Endothelial cell of umbilical vein (primary cell): ENCODE results near the gene SH3GL1. TPM values are rescaled to one million over a fixed set of nuclear protein-coding genes. Genes with fewer than 3 reads are reported as not detected.

Source experiments
- BruUV-seq: library from RNA; stranded (reverse); fragments of 400-500 nt; replicated peaks from 2 replicates; lab custom pipeline; 2021; lab: Mats Ljungman, UMichigan
- CTCF ChIA-PET: fragments of 300-600, 350-600 bp; sonication (Branson Sonifier 250); formaldehyde crosslinking; loops from one replicate; lab custom pipeline; 2021; ENCODE audit warnings: antibody characterized with exemption, inconsistent platforms; lab: Charles Lee
- POLR2A ChIA-PET: fragments of 300-600, 350-600 bp; sonication (Branson Sonifier 250); formaldehyde crosslinking; loops from one replicate; lab custom pipeline; 2021; ENCODE audit warnings: antibody characterized with exemption, inconsistent platforms; lab: Charles Lee
- DNase-seq: peaks from one replicate; pipeline ENCODE4 v3.0.0-alpha.2; 2011; ENCODE audit warnings: low read depth, low spot score
- FAIRE-seq: peaks from 2 replicates; lab custom pipeline; 2011; peaks lifted over from hg19 to GRCh38; lab: Jason Lieb, UNC
- H2AFZ ChIP-seq: 2 replicates; pipeline ENCODE4 v1.6.0; 2012; ENCODE audit warnings: low read depth, low read length, control low read depth, inconsistent platforms
- H3K27ac ChIP-seq: 2 replicates; pipeline ENCODE4 v1.5.1; 2011; ENCODE audit warnings: low read depth, mild to moderate bottlenecking, control low read depth, low read length, moderate library complexity; ENCODE audit not compliant: insufficient read depth
- H3K27me3 ChIP-seq, 2 experiments: 2 replicates each; pipeline versions ENCODE4 v1.6.0 to v1.6.1; 2011; ENCODE audit warnings: low read length in 2 of 2, mixed read lengths in 1 of 2; ENCODE audit not compliant: control insufficient read depth in 2 of 2, insufficient read depth in 2 of 2
- H3K36me3 ChIP-seq, 2 experiments: 2 replicates in 1 of 2; 3 replicates in 1 of 2; pipeline ENCODE4 v1.5.1; 2011; ENCODE audit warnings: low read length in 2 of 2, mild to moderate bottlenecking in 1 of 2, moderate library complexity in 1 of 2; ENCODE audit not compliant: control insufficient read depth in 2 of 2, insufficient read depth in 2 of 2; ENCODE audit errors: extremely low read depth in 1 of 2
- H3K4me1 ChIP-seq: 3 replicates; pipeline ENCODE4 v1.5.1; 2011; ENCODE audit warnings: mild to moderate bottlenecking, low read length; ENCODE audit not compliant: control insufficient read depth, insufficient read depth; ENCODE audit errors: extremely low read depth
- H3K4me2 ChIP-seq: 2 replicates; pipeline ENCODE4 v1.6.1; 2011; ENCODE audit warnings: low read length, control low read depth, mixed read lengths; ENCODE audit not compliant: insufficient read depth
- H3K4me3 ChIP-seq, 3 experiments: fragments of 200-600 bp in 1 of 3; sonication (generic), shearing (Covaris generic) in 1 of 3; replicated peaks in 1 of 3; 2 replicates each; pipeline ENCODE4 v1.5.1; 2011 to 2016; ENCODE audit warnings: control low read depth in 3 of 3, low read length in 3 of 3, mild to moderate bottlenecking in 2 of 3, inconsistent platforms in 1 of 3, low read depth in 1 of 3, moderate library complexity in 1 of 3; ENCODE audit not compliant: insufficient read depth in 1 of 3
- H3K79me2 ChIP-seq: 2 replicates; pipeline ENCODE4 v1.6.0; 2012; ENCODE audit warnings: low read length, inconsistent platforms; ENCODE audit not compliant: control insufficient read depth, insufficient read depth
- H3K9ac ChIP-seq: replicated peaks from 2 replicates; pipeline ENCODE3; 2011; ENCODE audit warnings: low read length, control low read depth; ENCODE audit not compliant: insufficient read depth; ENCODE audit errors: extremely low read depth
- H3K9me1 ChIP-seq: replicated peaks from 3 replicates; pipeline ENCODE4 v1.6.0; 2011; ENCODE audit warnings: mild to moderate bottlenecking, low read length; ENCODE audit not compliant: control insufficient read depth, insufficient read depth; ENCODE audit errors: extremely low read depth
- H3K9me3 ChIP-seq: replicated peaks from 2 replicates; pipeline ENCODE4 v1.5.1; 2012; ENCODE audit warnings: low read length, inconsistent platforms; ENCODE audit not compliant: control insufficient read depth, insufficient read depth
- H4K20me1 ChIP-seq: replicated peaks from 2 replicates; pipeline ENCODE3; 2011; ENCODE audit warnings: mild to moderate bottlenecking, low read length; ENCODE audit not compliant: control insufficient read depth, insufficient read depth; ENCODE audit errors: extremely low read depth
- EZH2 ChIP-seq: IDR thresholded peaks from 2 replicates; pipeline ENCODE4 v1.6.1; 2012; ENCODE audit warnings: borderline replicate concordance, low read depth, mild to moderate bottlenecking, moderate library complexity, low read length, inconsistent platforms; ENCODE audit not compliant: severe bottlenecking
- FOS ChIP-seq: IDR thresholded peaks from 2 replicates; pipeline ENCODE4 v1.6.1; 2011; ENCODE audit warnings: mild to moderate bottlenecking, low read length, moderate library complexity, borderline replicate concordance; ENCODE audit not compliant: insufficient read depth
- GATA2 ChIP-seq: IDR thresholded peaks from 2 replicates; pipeline ENCODE4 v1.7.0; 2011; ENCODE audit warnings: low read depth, mild to moderate bottlenecking, moderate library complexity, mixed read lengths, low read length; ENCODE audit not compliant: insufficient read length, insufficient read depth
- JUN ChIP-seq: IDR thresholded peaks from 2 replicates; pipeline ENCODE4 v1.6.1; 2011; ENCODE audit warnings: borderline replicate concordance, low read depth; ENCODE audit not compliant: insufficient read length, insufficient read depth
- MYC ChIP-seq: IDR thresholded peaks from one replicate; pipeline ENCODE4 v1.6.1; 2011; ENCODE audit warnings: mild to moderate bottlenecking, low read depth, low read length
- POLR2A ChIP-seq: IDR thresholded peaks from 2 replicates; pipeline ENCODE4 v1.6.1; 2012; ENCODE audit warnings: low read depth, mild to moderate bottlenecking, control low read depth, low read length
- POLR2AphosphoS5 ChIP-seq: IDR thresholded peaks from 2 replicates; pipeline ENCODE4 v1.6.1; 2012; ENCODE audit warnings: low read depth, mild to moderate bottlenecking, control low read depth, low read length, moderate library complexity; ENCODE audit not compliant: insufficient read depth
- dilution Hi-C: fragments of 300-500 bp; cut with MboI; formaldehyde crosslinking; loops from one replicate; pipeline ENCODE4 v1.15.0; 2019; ENCODE audit warnings: low sequenced_read_pairs; ENCODE audit not compliant: extremely low pct_ligation_motif_present
- intact Hi-C: fragments of 100-400 bp; cut with micrococcal nuclease; formaldehyde crosslinking; loops from one replicate; pipeline ENCODE4 v1.10.0; 2022
- polyA plus RNA-seq, 4 experiments: library from polyadenylated mRNA; depleted of rRNA in 3 of 4; stranded (reverse) in 3 of 4; unstranded in 1 of 4; fragments of >200 nt; gene quantifications; 2 replicates each; pipeline versions ENCODE4 v1.2.1 to v1.2.3, GENCODE V29; 2011 to 2012; ENCODE audit warnings: missing spikeins in 1 of 4
- total RNA-seq: library from RNA; stranded (reverse); gene quantifications from 2 replicates; pipeline ENCODE4 v1.2.3, GENCODE V29; 2021
- TF ChIP-seq, protein P1 (sequence below): IDR thresholded peaks from 2 replicates; pipeline ENCODE4 v1.6.1; 2011; ENCODE audit not compliant: insufficient read depth, insufficient read length
- TF ChIP-seq, protein P2 (sequence below), 2 donors: IDR thresholded peaks; 1 replicate in 1 of 2; 2 replicates in 1 of 2; pipeline ENCODE4 v1.5.1; 2011; ENCODE audit warnings: low read length in 2 of 2, mild to moderate bottlenecking in 2 of 2, moderate library complexity in 2 of 2, control low read depth in 1 of 2, inconsistent platforms in 1 of 2, low read depth in 1 of 2; ENCODE audit not compliant: insufficient read depth in 1 of 2; ENCODE audit errors: extremely low read depth in 1 of 2

Gene SH3GL1
- total and polyA plus RNA-seq, 2 donors (not counting 3 experiments of a cell fraction or from before 2014, with no cell fraction given) = 143 to 145 TPM

DNA sequence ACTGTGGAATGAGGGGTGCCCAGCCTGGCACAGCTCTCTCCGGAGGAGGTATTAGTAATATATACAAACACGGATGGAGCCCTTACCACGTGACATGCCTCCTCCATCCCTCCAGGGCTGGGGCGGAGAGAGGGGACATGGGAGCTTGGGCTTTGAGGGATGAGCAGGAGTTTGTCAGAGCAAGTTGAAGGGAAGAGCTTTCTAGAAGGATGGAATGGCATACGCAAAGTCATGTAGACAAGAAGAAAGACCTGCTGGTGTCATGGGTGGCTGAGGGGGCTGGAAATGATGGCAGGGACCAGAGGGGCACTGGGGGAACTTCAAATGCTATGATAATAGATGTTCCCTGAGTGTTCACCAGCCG, 54.3 kb downstream of the SH3GL1 start:
- Histone ChIP-seq H2AFZ (no peak overlapping the region), H3K4me2 (no peak overlapping the region), H3K79me2 (no peaks in the 10 kb centered on the region), H3K9me3 (no peaks in the 10 kb centered on the region), H3K9ac (no peak overlapping the region), H3K4me1 (peaks cover 12% of the 10 kb centered on the region), H3K27me3 (no peaks in the 10 kb centered on the region), H3K9me1 (no peaks in the 10 kb centered on the region), H3K27ac (no peak overlapping the region), H3K4me3 (no peak overlapping the region), H4K20me1 (no peaks in the 10 kb centered on the region), H3K36me3 (peaks cover 2 to 4% of the 10 kb centered on the region in 2 experiments)
- dilution Hi-C loops (no loop called here), intact Hi-C loops (no loop called here)
- FAIRE-seq (no peak), DNase-seq (no peak)
- TF ChIP-seq FOS = no peak
- no peak for TF ChIP-seq POLR2A
- TF ChIP-seq GATA2 = no peak
- no peak for TF ChIP-seq JUN
- TF ChIP-seq, protein P1, sequence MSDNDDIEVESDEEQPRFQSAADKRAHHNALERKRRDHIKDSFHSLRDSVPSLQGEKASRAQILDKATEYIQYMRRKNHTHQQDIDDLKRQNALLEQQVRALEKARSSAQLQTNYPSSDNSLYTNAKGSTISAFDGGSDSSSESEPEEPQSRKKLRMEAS = no peak
- no peak for TF ChIP-seq EZH2
- no peak for TF ChIP-seq MYC
- TF ChIP-seq, protein P2, sequence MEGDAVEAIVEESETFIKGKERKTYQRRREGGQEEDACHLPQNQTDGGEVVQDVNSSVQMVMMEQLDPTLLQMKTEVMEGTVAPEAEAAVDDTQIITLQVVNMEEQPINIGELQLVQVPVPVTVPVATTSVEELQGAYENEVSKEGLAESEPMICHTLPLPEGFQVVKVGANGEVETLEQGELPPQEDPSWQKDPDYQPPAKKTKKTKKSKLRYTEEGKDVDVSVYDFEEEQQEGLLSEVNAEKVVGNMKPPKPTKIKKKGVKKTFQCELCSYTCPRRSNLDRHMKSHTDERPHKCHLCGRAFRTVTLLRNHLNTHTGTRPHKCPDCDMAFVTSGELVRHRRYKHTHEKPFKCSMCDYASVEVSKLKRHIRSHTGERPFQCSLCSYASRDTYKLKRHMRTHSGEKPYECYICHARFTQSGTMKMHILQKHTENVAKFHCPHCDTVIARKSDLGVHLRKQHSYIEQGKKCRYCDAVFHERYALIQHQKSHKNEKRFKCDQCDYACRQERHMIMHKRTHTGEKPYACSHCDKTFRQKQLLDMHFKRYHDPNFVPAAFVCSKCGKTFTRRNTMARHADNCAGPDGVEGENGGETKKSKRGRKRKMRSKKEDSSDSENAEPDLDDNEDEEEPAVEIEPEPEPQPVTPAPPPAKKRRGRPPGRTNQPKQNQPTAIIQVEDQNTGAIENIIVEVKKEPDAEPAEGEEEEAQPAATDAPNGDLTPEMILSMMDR (IDR thresholded peaks at IDR 0.05; ENCODE audit: extremely low read depth in 1 of 2, insufficient read depth in 1 of 2, low read depth in 1 of 2, low read length in 2 of 2) = no peak
- no peak for TF ChIP-seq POLR2AphosphoS5
- ChIA-PET POLR2A (no interaction called here), CTCF (interaction anchor here (0.6 to 0.7 kb wide), 2 partner anchors 24 to 154 kb away, joined by 3 read pairs; no protein-coding TSS in a partner anchor)
- BruUV-seq = no TSS peak
